ENCODE data around the gene STIMATE. TPM values are rescaled to one million over a fixed set of nuclear protein-coding genes. Genes with fewer than 3 reads are reported as not detected.

Gene STIMATE
- total and polyA plus RNA-seq, 12 donors = 4.0 to 9.7 (median 6.9) TPM

- no peaks in the 10 kb centered on the region for H3K27me3 ChIP-seq
- DNase-seq (no peak), ATAC-seq (no peak)
- no peak overlapping the region for H3K27ac ChIP-seq
- H3K4me3 ChIP-seq = no peak overlapping the region
- H3K9me3 ChIP-seq = no peaks in the 10 kb centered on the region
- 77 to 81% methylated on average over 4 of the region's 4 CpGs for WGBS, 2 donors
- H3K4me1 ChIP-seq = peaks cover 0 to 19% (median 10%) of the 10 kb centered on the region in 9 donors
- H3K36me3 ChIP-seq = peaks cover 0 to 26% (median 0%) of the 10 kb centered on the region in 9 donors
- TF ChIP-seq CTCF (IDR thresholded peaks at IDR 0.05) = no peak
- intact Hi-C loops (cut with DNase I) = loop anchor here in 1 of 10 donors (10.0 kb wide), 1 partner anchor 117 kb away; no protein-coding TSS in a partner anchor
These were observed 15.5 kb downstream of the STIMATE start for GRCh38 chr3:52881871-52882270.

GRCh38 chr3:52880474-52880873, 16.9 kb downstream of the STIMATE start:
- H3K36me3 ChIP-seq = peaks cover 0 to 21% (median 0%) of the 10 kb centered on the region in 9 donors
- peaks cover 0 to 5% (median 1%) of the 10 kb centered on the region in 9 donors for H3K4me1 ChIP-seq
- 86 to 90% methylated on average over 3 of the region's 3 CpGs for WGBS, 2 donors
- intact Hi-C loops (cut with DNase I) = loop anchor here in 1 of 10 donors (10.0 kb wide), 1 partner anchor 116 kb away; no protein-coding TSS in a partner anchor
- no peaks in the 10 kb centered on the region for H3K9me3 ChIP-seq
- no peak overlapping the region for H3K4me3 ChIP-seq
- no peak overlapping the region for H3K27ac ChIP-seq
- DNase-seq = no peak
- H3K27me3 ChIP-seq = no peaks in the 10 kb centered on the region
- ATAC-seq = no peak
- TF ChIP-seq CTCF (IDR thresholded peaks at IDR 0.05) = no peak

GRCh38 chr3:52880047-52880446, 17.3 kb downstream of the STIMATE start:
- peaks cover 0 to 17% (median 0%) of the 10 kb centered on the region in 9 donors for H3K36me3 ChIP-seq
- intact Hi-C loops (cut with DNase I) = loop anchor here in 1 of 10 donors (10.0 kb wide), 1 partner anchor 115 kb away; no protein-coding TSS in a partner anchor
- no peak overlapping the region for H3K4me3 ChIP-seq
- 91 to 92% methylated on average over 5 of the region's 5 CpGs for WGBS, 2 donors
- no peaks in the 10 kb centered on the region for H3K27me3 ChIP-seq
- no peak for DNase-seq
- no peaks in the 10 kb centered on the region for H3K9me3 ChIP-seq
- TF ChIP-seq CTCF (IDR thresholded peaks at IDR 0.05) = no peak
- peaks cover 0 to 3% (median 0%) of the 10 kb centered on the region in 9 donors for H3K4me1 ChIP-seq
- ATAC-seq = no peak
- no peak overlapping the region for H3K27ac ChIP-seq

- TF ChIP-seq CTCF (IDR thresholded peaks at IDR 0.05) = no peak
- DNase-seq = no peak
- Histone ChIP-seq H3K9me3 (no peaks in the 10 kb centered on the region), H3K27me3 (no peaks in the 10 kb centered on the region), H3K27ac (no peak overlapping the region), H3K4me3 (no peak overlapping the region), H3K4me1 (peaks cover 0 to 8% (median 0%) of the 10 kb centered on the region in 9 donors), H3K36me3 (peaks cover 0 to 17% (median 0%) of the 10 kb centered on the region in 9 donors)
- intact Hi-C loops (cut with DNase I) = no loop called here
- 95% methylated on average over 4 of the region's 4 CpGs for WGBS, 2 donors
- ATAC-seq = no peak
These were observed 17.8 kb downstream of the STIMATE start for GRCh38 chr3:52879581-52879980.
